Effector CD8-positive, alpha-beta T cell (primary cell): ENCODE measurements around the gene MYO1B.

Experiments used
- DNase-seq: peaks from one replicate; lab custom pipeline; 2025; lab: John Stamatoyannopoulos, UW

Gene MYO1B

DNA sequence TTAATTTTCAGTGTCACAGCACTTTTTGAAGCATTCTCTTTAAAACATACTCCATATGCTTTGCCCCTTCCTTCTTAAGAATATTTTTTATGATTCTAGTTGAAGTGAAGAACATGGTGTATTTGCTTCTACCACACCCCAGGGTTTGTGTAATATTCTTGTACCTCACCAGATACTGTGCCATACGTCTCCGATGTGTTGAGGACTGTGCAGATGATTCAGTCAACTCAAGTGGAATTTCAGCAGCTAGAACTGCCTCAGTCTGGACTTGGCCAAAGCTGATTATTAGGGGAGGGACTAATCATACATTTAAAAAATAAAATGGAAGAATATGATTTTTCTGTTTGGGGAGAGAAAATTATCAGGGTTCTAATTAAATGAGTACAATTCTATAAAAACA, 115.7 kb downstream of the MYO1B start:
- no peak for DNase-seq

DNA sequence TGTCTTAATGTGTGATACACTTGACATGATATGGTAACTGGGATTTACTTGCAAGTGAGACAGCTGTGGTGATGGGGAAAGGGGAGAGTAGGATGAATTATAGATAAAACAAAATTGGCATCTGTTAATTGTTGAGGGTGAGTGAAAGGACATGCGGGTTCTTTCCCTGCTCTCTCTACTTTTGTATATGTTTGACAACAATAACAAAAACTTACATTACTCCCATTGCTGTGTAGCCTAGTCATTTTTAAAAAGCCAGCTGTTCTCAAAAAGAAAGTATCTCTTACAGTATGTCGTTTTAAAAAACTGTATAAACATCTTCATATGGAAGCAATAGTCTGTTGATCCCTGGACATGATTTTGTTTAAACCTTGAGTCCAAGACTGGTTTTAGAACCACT, 117.6 kb downstream of the MYO1B start:
- DNase-seq: no peak

GRCh38 chr2:191363267-191363666, 118.1 kb downstream of the MYO1B start:
- DNase-seq: no peak

DNA sequence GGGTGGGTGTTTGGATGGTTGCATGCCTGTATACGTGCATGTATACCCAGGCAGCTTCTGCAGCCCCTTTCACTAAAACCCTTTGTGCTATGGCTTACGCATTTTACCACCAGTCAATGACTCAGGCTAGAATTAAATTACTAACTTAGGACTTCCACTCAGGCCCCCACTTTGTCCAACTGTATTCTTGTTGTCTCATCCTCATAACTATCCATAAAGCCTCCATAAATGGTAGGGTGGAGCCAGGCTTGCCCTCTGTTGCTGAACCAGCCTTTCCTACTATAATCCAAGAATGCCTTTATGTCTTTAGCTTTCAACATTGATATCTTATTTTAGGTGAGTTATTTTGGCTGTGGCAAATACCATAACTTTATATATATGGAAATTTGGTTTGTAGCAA, 119.9 kb downstream of the MYO1B start:
- no peak for DNase-seq

DNA sequence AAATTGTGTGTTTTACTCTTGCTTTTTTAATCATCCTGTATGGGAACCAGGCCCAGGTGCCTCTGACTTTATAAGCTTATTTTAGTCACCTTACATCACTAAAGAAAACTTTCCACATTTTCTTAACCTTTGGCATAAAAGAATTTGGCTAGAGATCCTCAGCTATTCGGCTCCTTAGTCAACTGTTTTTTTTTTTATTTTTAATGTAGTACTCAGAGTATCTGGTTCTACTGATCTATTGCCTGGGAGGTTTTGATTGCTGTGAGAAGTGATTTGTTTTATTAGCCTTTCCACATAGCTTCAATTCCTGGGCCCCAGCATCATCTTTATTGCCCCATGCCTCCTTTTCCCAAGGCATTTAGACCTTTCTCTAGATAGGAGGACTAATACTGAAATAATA, 121.0 kb downstream of the MYO1B start:
- no peak for DNase-seq

GRCh38 chr2:191369034-191369433, 123.8 kb downstream of the MYO1B start:
- DNase-seq: no peak

- DNase-seq: no peak
Measured at GRCh38 chr2:191374366-191374765, 129.2 kb downstream of the MYO1B start.

- no peak for DNase-seq
Measured at GRCh38 chr2:191374939-191375338, 129.7 kb downstream of the MYO1B start.

- DNase-seq: no peak
Measured at GRCh38 chr2:191376981-191377629, 131.9 kb downstream of the MYO1B start.

GRCh38 chr2:191379375-191379774, 134.2 kb downstream of the MYO1B start:
- DNase-seq: no peak

GRCh38 chr2:191382801-191383200, 137.6 kb downstream of the MYO1B start:
- DNase-seq: no peak

GRCh38 chr2:191383486-191383885, 138.3 kb downstream of the MYO1B start:
- DNase-seq: no peak

DNA sequence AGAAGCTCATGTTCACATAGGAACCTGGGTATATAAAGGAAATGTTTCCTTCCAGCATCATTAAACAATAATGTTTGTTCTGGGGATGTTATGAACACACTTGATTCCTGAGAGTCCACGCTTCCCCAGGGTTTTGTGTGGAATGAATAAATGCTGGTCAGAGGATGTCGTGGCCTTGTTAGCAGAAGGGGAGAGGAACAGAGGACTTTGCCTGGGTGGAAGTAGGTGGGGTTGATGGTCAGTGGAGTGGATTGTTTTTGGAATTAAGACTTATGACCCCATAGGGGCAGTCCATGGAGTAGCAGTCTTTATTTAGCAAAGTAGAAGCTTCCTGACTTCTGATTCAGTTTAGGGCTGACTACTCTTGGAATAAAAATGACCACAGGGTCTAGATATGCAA, 139.6 kb downstream of the MYO1B start:
- DNase-seq: no peak

- DNase-seq: no peak
Measured at GRCh38 chr2:191385416-191386160, 140.4 kb downstream of the MYO1B start.

- DNase-seq: no peak
Measured at GRCh38 chr2:191386938-191387536, 141.8 kb downstream of the MYO1B start.

DNA sequence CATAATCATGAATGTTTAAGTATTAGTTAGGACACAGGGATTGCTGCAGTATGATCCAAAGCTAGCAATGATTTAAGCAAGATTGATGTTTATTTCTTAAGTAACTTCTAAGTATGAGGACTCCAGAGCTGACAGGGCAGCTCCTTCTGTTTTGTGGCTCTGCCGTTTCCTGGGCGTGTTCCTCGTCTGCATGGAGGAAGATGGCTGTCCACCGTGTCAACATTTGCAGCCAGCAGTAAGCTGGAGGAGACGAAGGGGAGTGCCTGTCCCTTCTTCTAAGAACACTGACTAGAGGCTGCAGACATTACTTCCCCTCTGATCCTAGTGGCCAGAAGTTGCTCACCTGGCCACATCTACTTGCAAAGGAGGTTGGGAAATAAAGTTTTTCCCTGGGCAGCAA, 144.1 kb downstream of the MYO1B start:
- no peak for DNase-seq

GRCh38 chr2:191391171-191391570, 146.0 kb downstream of the MYO1B start:
- no peak for DNase-seq

DNA sequence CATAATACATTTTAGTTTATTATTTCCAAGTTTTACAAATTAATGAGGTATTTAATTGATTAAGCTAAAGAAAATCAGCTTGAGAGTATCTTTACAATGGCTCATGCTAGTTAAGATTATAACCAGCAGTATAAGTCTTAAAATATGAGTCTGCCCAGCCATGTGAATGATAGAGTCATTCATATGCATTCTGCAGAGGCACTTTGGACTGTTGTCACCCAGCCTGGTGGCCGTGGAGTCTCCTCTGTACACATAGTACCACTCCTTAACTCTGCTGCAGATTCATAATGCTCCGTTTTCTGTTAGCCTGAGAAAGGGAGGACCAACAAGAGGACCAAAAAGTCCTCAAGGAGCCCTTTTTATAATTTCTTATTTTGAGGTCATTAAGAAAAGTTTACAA, 148.8 kb downstream of the MYO1B start:
- no peak for DNase-seq

DNA sequence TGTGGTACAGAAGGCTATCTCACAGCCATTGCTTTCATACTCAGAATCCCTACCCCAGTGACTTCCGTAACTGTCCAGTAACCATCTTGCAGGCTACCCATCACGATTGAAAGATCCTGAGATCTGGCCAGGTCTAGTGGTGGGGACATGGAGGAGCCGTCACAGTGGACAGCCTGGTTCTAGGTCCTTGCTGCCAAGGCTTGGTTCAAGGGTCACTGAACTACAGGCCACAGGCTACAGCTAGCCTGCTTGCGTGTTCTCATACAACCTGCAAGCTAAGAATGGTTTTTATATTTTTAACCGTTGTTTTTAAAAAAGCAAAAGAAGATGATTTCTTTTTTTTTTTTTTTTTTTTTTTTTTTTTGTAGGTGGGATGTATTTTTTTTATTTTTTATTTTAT, 151.6 kb downstream of the MYO1B start:
- DNase-seq: no peak

- no peak for DNase-seq
Measured at GRCh38 chr2:191399601-191400000, 154.4 kb downstream of the MYO1B start.

- no peak for DNase-seq
Measured at GRCh38 chr2:191401287-191401686, 156.1 kb downstream of the MYO1B start.

GRCh38 chr2:191402966-191403565, 157.9 kb downstream of the MYO1B start:
- no peak for DNase-seq

DNA sequence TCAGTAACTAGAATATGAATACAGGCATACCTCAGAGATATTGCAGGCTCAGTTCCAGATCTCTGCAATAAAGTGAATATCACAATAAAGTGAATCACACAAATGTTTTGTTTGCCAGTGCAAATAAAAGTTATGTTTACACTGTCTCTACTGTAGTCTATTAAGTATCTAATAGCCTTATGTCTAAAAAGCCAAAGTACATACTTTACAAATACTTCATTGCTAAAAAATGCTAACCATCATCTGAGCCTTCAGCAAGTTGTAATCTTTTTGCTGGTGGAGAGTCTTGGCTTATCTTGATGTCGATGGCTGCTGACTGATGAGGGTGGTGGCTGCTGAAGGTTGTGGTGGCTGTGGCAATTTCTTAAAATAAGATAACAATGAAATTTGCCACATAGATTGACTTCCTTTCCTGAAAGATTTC, 159.4 kb downstream of the MYO1B start:
- no peak for DNase-seq
